NT2/D1 (cell line): ENCODE measurements around the gene WNT3A.

Experiments
- SUZ12 ChIP-seq: IDR thresholded peaks from 2 replicates; pipeline ENCODE4 v1.6.1; 2011; ENCODE audit not compliant: insufficient read length, insufficient read depth; ENCODE audit errors: extremely low read depth
- ZNF274 ChIP-seq: IDR thresholded peaks from 2 replicates; pipeline ENCODE4 v1.6.1; 2011; ENCODE audit warnings: mild to moderate bottlenecking, low read depth, low read length

DNA sequence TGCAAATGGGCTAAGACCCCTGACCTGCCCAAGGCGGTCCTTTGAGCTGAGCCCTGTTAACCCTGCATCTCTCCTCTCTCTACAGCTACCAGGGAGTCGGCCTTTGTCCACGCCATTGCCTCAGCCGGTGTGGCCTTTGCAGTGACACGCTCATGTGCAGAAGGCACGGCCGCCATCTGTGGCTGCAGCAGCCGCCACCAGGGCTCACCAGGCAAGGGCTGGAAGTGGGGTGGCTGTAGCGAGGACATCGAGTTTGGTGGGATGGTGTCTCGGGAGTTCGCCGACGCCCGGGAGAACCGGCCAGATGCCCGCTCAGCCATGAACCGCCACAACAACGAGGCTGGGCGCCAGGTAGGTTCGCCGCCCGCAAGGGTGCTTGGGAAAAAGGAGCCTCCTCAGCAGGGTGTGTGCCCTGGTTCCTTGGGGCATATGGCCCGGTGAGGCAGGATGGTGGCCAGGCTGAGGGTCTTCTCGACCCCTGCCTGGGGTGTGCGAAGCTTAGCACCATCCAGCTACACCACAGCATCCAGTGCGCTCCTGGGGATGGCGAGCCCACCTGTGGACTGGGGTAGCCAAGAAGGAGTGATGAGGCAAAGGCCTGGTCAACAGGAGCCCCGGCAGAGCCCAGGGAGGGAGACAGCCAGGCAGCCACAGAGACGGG lies 43.9 kb downstream of the WNT3A start:
- TF ChIP-seq SUZ12, result no peak
- TF ChIP-seq ZNF274, result no peak
